ENCODE results near the gene TFAP2E.

- TF ChIP-seq CTCF (IDR thresholded peaks at IDR 0.05; ENCODE audit: poor library complexity) (no peak), EZH2 (IDR thresholded peaks at IDR 0.05; ENCODE audit: borderline replicate concordance) (no peak), EZH2phosphoT487 (IDR thresholded peaks at IDR 0.05; ENCODE audit: low read depth, severe bottlenecking, unreplicated experiment) (no peak)
Observed at GRCh38 chr1:35619237-35620121, 46.4 kb downstream of the TFAP2E start.
